GM18517 (cell line): Measurements from ENCODE around the gene PLBD2.

Experiments
- ATAC-seq: cut with Tn5 transposase; IDR thresholded peaks from one replicate; pipeline ENCODE4 v1.9.1; 2021; ENCODE audit warnings: mild to moderate bottlenecking, moderate library complexity; ENCODE audit not compliant: unreplicated experiment

Gene PLBD2

GRCh38 chr12:113439606-113440030 is 81.2 kb downstream of the PLBD2 start:
- no peak for ATAC-seq

GRCh38 chr12:113440336-113440735 is 81.9 kb downstream of the PLBD2 start:
- no peak for ATAC-seq
